Esophagus (tissue), 2 donors: Measurements from ENCODE around the gene CYSRT1. TPM values are rescaled to one million over a fixed set of nuclear protein-coding genes. Genes with fewer than 3 reads are reported as not detected.

Experiments
- H3K27ac ChIP-seq, 2 donors: one replicate each; pipeline ENCODE4 v1.5.1; 2013; ENCODE audit warnings: low read depth in 2 of 2, mild to moderate bottlenecking in 2 of 2, inconsistent platforms in 1 of 2, low read length in 1 of 2, moderate library complexity in 1 of 2
- H3K27me3 ChIP-seq, 2 donors: one replicate each; pipeline ENCODE4 v1.6.1; 2013; ENCODE audit warnings: low read length in 2 of 2, control low read depth in 1 of 2, mild to moderate bottlenecking in 1 of 2; ENCODE audit not compliant: insufficient read depth in 2 of 2, control insufficient read depth in 1 of 2
- H3K36me3 ChIP-seq, 2 donors: one replicate each; pipeline ENCODE4 v1.6.1; 2013; ENCODE audit warnings: low read length in 1 of 2; ENCODE audit not compliant: control insufficient read depth in 2 of 2, insufficient read depth in 2 of 2
- H3K4me1 ChIP-seq, 2 donors: one replicate each; pipeline ENCODE4 v1.6.1; 2013; ENCODE audit warnings: low read length in 1 of 2; ENCODE audit not compliant: control insufficient read depth in 2 of 2, insufficient read depth in 2 of 2
- H3K4me3 ChIP-seq, 2 donors: one replicate each; pipeline ENCODE4 v1.5.1; 2013; ENCODE audit warnings: low read length in 2 of 2, mild to moderate bottlenecking in 2 of 2, low read depth in 1 of 2, moderate library complexity in 1 of 2
- H3K9me3 ChIP-seq, 2 donors: one replicate each; pipeline ENCODE4 v1.6.1; 2013; ENCODE audit warnings: mild to moderate bottlenecking in 2 of 2, low read depth in 1 of 2, low read length in 1 of 2, moderate library complexity in 1 of 2; ENCODE audit not compliant: control insufficient read depth in 2 of 2, insufficient read depth in 1 of 2
- WGBS, 2 donors: extraction: QIAGEN DNeasy Blood & Tissue Kit; methylation state at CpG; one replicate each; pipeline ENCODE4 v1.1.7; 2013; 5-methylcytosine and 5-hydroxymethylcytosine counted together
- polyA plus RNA-seq, 2 donors: library from polyadenylated mRNA; stranded (reverse); fragments of 200-250 nt; gene quantifications; one replicate each; pipeline ENCODE4 v1.2.3, GENCODE V29; 2013
- donor health status: healthy with polysubstance abuse.
- donor health status: Bipolar disorder and iron deficiency.

Gene CYSRT1
- polyA plus RNA-seq, 2 donors = 334 to 342 TPM

DNA sequence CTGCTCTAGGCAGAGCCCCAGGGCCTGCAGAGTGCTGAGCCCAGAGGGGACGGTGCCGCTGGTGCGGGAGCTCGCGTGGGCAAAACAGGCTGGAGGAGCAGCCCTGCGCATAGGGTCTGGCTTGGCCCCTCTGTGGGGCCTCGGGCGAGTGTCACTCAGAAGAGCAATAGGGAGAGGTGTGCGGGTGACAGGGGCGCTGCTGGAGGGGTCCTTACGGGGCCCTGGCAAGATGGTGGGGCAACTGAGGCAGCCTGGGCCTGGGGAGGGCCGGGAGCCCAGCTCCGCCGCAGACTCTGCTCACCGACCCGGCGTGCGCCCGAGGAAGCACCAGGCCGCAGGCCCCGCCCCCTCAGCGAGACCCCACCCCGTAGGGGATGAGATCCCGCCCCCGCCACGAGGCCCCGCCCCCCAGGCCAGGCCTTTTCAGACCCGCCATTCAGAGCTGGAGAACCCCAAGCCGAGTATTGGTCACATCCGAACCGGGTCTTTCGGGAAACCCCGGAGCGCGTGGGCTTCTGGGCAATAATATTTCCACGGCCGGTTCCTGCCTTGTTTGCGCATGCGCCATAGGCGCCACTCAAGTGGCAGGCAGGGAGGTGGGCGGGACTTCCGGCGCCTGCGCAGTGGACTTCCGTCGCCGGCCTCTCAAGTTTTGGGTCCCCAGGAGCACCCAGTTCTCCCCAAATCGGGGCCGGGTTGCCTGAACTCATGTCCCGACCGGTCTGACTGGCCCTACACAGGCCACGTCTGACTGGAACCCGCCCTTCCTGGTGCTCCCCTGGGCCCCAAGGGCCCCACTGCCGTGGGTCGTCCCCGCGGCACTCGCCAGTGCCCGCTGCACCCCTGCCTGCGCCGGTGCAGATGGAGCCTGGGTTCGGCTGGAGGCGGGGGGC lies 1.6 kb upstream of the CYSRT1 start:
- Histone ChIP-seq H3K4me1 (peaks cover 3 to 33% of the 10 kb centered on the region in 2 donors), H3K27me3 (no peaks in the 10 kb centered on the region), H3K27ac (peak overlapping the region; percentile 96), H3K9me3 (no peaks in the 10 kb centered on the region), H3K4me3 (peak overlapping the region; percentile 66 to 67), H3K36me3 (peaks cover 0 to 18% of the 10 kb centered on the region in 2 donors)
- WGBS, 2 donors = 1% methylated on average over 62 to 63 of the region's 63 CpGs

GRCh38 chr9:137225699-137226331 lies 841 bp downstream of the CYSRT1 start:
- Histone ChIP-seq H3K27me3 (no peaks in the 10 kb centered on the region), H3K4me3 (peak overlapping the region; percentile 64 to 66), H3K9me3 (no peaks in the 10 kb centered on the region), H3K36me3 (peaks cover 0 to 8% of the 10 kb centered on the region in 2 donors), H3K4me1 (peaks cover 3 to 25% of the 10 kb centered on the region in 2 donors), H3K27ac (peak overlapping the region; percentile 93 to 94)
- 74 to 78% methylated on average over 20 to 21 of the region's 21 CpGs for WGBS, 2 donors

- 52 to 60% methylated on average over 18 of the region's 18 CpGs for WGBS, 2 donors
- Histone ChIP-seq H3K27ac (peak overlapping the region; percentile 93 to 94), H3K9me3 (no peaks in the 10 kb centered on the region), H3K27me3 (no peaks in the 10 kb centered on the region), H3K4me3 (peak overlapping the region; percentile 64 to 66), H3K36me3 (peaks cover 0 to 8% of the 10 kb centered on the region in 2 donors), H3K4me1 (peaks cover 3 to 25% of the 10 kb centered on the region in 2 donors)
Measured at GRCh38 chr9:137226338-137227053, 1.5 kb downstream of the CYSRT1 start.

DNA sequence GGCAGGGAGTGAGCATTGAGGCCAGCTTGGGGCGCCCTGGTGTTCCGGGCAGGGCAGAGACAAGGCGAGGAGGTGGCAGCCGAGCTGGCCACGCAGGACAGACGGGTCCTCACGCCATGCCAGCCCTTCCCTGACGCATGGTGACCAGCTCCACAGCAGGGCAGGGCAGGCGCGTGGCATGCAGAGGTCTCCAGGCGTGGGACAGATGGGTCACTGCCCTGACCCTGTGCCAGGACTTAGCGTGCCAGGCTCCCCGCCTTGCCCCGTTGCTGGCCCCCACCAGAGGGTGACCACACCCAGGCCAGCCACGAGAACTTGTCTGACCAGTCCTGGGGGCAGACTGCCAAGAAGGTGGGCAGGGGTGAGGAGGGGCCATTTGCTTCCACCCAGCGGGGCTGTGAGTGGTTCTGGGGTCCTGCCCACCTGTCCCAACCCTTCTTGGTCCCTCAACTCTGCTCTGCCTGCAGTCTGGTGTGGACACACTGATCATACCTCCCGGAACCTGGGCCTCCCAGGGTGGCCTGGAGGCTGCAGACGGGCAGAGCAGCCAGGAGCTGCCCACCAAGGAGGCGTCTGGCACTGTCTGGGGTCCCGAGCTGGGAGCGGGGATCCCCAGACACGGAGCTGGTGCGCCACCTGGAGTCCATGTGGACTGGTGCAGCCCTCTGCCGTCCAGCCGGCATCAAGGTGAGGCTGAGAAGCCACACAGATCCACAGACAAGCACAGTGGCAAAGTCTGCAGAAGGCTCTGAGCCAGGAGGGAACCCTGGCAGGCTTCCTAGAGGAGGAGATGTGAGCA lies 2.3 kb downstream of the CYSRT1 start, which contains the start of gene RNF224:
Gene RNF224, plus strand, starts transcription at position 449 of the 799 bp plus-strand sequence. CDS start 834 bp downstream, outside the sequence.
- WGBS, 2 donors = 22 to 28% methylated on average over 25 of the region's 25 CpGs
- Histone ChIP-seq H3K9me3 (no peaks in the 10 kb centered on the region), H3K27ac (peak within 1 kb of the TSS; percentile 93 to 94), H3K36me3 (peaks cover 0 to 8% of the 10 kb centered on the region in 2 donors), H3K4me3 (peak within 1 kb of the TSS; percentile 64 to 66), H3K4me1 (peaks cover 3 to 25% of the 10 kb centered on the region in 2 donors), H3K27me3 (no peaks in the 10 kb centered on the region)

GRCh38 chr9:137227853-137228505 lies 3.0 kb downstream of the CYSRT1 start:
- H3K36me3 ChIP-seq = peaks cover 0 to 8% of the 10 kb centered on the region in 2 donors
- peak overlapping the region; percentile 93 to 94 for H3K27ac ChIP-seq
- H3K4me1 ChIP-seq = peaks cover 3 to 21% of the 10 kb centered on the region in 2 donors
- 31 to 36% methylated on average over 12 to 18 of the region's 18 CpGs for WGBS, 2 donors
- H3K4me3 ChIP-seq = no peak overlapping the region
- no peaks in the 10 kb centered on the region for H3K9me3 ChIP-seq
- no peaks in the 10 kb centered on the region for H3K27me3 ChIP-seq

DNA sequence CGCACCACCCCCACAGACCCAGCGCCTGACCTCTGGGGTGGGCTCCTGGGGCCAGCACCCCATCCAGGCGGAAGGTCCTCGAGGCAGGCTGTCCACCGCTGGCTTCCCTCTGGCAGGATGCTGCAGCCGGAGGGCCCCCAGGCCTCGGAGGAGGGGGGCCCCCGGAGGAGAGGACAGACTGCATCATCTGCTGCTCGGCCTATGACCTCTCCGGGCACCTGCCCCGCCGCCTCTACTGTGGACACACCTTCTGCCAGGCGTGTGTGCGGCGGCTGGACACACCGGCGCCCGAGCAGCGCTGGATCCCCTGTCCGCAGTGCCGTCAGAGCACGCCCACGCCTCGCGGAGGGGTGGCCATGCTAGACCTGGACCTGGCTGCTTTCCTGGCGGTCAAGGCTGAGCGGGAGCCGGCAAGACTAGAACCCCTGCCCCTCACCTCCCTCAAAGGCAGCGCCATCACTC lies 3.6 kb downstream of the CYSRT1 start:
- no peak overlapping the region for H3K4me3 ChIP-seq
- H3K27ac ChIP-seq = peak overlapping the region in 1 of 2 donors; percentile 50
- H3K4me1 ChIP-seq = peaks cover 3 to 21% of the 10 kb centered on the region in 2 donors
- H3K36me3 ChIP-seq = peaks cover 0 to 8% of the 10 kb centered on the region in 2 donors
- 44 to 64% methylated on average over 27 to 29 of the region's 29 CpGs for WGBS, 2 donors
- H3K9me3 ChIP-seq = no peaks in the 10 kb centered on the region
- no peaks in the 10 kb centered on the region for H3K27me3 ChIP-seq

DNA sequence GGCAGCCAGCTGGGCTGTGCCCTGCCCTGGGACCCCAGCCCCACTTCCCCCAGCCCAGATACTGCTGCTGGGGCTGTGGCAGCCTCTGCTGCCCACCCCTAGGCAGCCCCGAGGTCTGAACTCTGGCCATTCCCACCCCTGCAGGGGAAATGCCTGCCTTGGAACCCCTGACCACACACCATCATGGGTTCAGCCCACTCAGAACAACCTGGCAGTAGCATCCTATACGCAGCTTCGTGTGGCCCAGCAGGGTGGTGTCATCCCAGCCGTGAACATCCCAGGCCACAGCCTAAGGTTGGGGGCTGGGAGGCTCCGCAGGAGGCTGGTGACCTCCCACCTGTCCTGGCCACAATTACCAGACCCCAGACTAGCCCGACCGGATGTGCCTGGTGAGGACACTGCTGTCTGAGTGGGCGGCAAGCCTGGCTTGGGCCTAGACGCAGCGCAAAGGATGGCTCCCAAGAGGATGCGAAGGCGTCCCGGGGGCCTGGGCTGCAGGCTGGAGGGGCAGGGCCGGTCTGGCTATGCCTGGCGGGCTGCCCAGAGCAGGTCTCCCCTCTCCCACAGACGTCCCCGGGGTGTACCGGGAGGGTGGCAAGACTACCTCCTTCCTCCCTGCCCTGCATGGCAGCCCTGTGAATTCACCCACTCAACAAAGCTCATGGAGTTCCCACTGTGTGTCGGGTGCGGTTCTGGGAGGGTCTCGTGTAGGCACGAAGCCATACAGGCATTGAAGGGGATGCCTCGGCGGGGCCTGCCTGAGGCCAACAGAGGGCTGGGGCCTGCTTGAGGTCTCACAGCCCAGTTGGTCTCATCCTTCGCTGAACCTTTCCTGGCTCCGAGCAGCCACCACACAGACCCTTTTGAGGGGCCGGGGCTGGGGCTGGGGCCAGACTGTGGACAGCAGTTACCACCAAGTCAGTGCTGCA lies 4.3 kb downstream of the CYSRT1 start:
- Histone ChIP-seq H3K9me3 (no peaks in the 10 kb centered on the region), H3K4me3 (no peak overlapping the region), H3K36me3 (peaks cover 0 to 8% of the 10 kb centered on the region in 2 donors), H3K27ac (peak overlapping the region in 1 of 2 donors; percentile 1), H3K27me3 (no peaks in the 10 kb centered on the region), H3K4me1 (peaks cover 3 to 17% of the 10 kb centered on the region in 2 donors)
- 64 to 67% methylated on average over 27 of the region's 27 CpGs for WGBS, 2 donors
